ENCODE results near the gene FAM229A. TPM values are rescaled to one million over a fixed set of nuclear protein-coding genes. Genes with fewer than 3 reads are reported as not detected.

The FAM229A gene
- total RNA-seq, 1 experiment from 2014 or later = 0.74 TPM

DNA sequence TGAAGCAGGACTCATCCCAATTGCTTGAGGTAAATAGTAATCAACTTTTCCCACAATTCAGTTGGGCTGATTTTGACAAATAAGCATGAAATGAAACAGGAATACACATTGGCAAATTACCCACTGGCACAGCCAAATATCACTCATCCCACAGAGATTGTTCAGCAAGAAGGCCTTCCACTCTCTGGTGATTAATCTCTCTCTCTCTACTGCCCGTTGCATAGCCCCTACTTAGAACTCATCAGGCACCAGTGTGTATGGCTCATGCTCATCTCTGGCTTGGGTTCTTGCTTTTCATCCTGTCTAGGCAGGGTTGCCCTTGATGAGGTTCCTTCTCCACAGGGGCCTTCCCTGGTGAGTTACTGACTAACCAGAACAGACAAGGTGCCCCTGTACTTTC is 30.9 kb upstream of the FAM229A start:
- DNase-seq (ENCODE audit: low read depth in 1 of 2, low spot score in 2 of 2) = no peak
- H3K27ac ChIP-seq = no peak overlapping the region

DNA sequence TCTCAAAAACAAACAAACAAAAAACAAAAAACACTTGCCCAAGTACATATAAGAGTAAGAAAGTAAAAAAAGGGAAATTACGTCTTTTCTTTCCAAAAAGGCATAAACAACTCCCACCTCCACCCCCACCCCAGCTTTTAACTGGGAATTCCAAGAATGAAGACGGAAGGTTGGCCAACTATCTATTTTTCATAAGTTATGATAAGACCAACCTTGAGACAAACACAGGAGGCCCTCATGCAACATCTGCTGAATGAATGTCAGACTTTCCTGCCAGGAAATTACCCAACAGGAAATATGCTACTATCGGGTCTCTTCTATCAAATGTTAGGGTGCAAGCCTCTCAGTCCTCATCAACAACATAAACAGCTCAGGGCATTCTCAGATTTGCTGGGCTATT is 30.0 kb upstream of the FAM229A start:
- Histone ChIP-seq H3K9me3 (replicated peaks) (no peaks in the 10 kb centered on the region), H3K27me3 (replicated peaks) (no peaks in the 10 kb centered on the region), H3K4me1 (replicated peaks) (peaks cover 16% of the 10 kb centered on the region), H3K4me3 (no peak overlapping the region), H3K36me3 (peaks cover 57% of the 10 kb centered on the region), H3K27ac (no peak overlapping the region)
- DNase-seq (ENCODE audit: low read depth in 1 of 2, low spot score in 2 of 2) = no peak

More for the DNA sequence above, 30.9 kb upstream of the FAM229A start:
- H3K4me3 ChIP-seq = peak overlapping the region; percentile 74; the same call in 1 of the 2 replicates
- peaks cover 16% of the 10 kb centered on the region for H3K4me1 ChIP-seq (replicated peaks)
- H3K9me3 ChIP-seq (replicated peaks) = no peaks in the 10 kb centered on the region
- no peaks in the 10 kb centered on the region for H3K27me3 ChIP-seq (replicated peaks)
- H3K36me3 ChIP-seq = peaks cover 49% of the 10 kb centered on the region

DNA sequence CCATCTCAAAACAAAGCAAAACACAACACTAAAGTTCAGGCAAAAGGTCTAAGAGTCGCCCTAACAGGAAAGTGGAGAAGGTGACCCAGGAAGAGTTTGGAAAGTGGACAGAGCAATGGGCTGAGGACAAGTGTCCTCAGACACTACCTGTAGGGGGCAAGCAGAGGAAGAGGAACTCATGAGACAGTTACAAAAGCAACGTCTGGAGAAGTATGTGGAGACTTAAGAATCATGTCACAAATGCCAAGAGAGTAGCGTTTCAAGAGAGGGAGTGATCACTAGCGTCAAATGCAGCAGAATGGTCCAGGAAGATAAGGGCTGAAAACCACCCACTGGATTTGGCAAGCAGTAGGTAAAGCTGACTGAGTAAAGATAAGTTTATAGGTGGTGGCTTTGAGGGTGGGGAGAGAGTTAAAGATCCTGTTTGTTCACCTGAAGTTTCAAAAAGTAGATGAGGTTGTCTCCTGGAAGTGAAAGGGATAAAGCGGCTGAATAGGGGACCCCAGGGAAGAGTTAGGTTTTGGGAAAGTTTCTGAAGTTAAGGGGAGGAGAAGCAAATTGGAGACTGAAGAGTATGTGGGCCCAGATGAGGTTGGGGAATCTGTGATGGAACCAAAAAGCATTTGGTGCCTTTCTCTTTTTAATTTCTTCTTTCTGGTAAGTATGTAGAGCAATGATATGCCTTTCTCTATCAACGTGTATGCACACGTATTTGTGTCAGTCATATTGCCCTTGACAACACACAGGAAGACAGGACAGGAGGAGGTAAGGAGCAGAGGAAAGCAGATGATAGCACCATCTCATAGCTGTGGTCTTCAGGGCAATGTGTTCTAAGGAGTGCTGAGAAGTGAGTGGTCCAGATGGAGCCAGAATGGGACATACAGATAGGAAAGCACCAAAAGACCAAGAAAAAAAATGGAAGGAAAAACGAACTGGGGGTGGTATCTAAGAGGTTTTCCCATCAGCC is 28.9 kb upstream of the FAM229A start:
- no peak overlapping the region for H3K27ac ChIP-seq
- peaks cover 67% of the 10 kb centered on the region for H3K36me3 ChIP-seq
- no peak overlapping the region for H3K4me3 ChIP-seq
- no peaks in the 10 kb centered on the region for H3K27me3 ChIP-seq (replicated peaks)
- peaks cover 16% of the 10 kb centered on the region for H3K4me1 ChIP-seq (replicated peaks)
- no peaks in the 10 kb centered on the region for H3K9me3 ChIP-seq (replicated peaks)
- DNase-seq (ENCODE audit: low read depth in 1 of 2, low spot score in 2 of 2) = no peak

DNA sequence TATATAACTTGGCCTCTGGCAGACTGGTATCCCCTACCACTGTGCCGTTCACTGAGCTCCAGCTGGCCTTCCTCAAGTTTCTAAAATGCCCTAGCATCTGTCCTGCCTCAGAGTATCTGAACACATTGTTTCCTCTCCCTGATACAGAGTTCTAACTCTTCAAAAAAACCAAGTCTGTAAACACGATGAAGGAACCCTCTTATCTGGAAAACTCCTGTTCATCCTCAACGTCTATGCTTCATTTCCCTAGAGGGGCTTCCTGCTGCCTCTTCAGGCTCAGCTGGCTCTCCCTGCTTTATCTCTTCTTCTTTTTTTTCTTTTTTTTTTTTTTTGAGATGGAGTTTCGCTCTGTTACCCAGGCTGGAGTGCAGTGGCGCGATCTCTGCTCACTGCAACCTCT is 26.4 kb upstream of the FAM229A start:
- H3K36me3 ChIP-seq = peaks cover 83% of the 10 kb centered on the region
- no peaks in the 10 kb centered on the region for H3K27me3 ChIP-seq (replicated peaks)
- no peak for DNase-seq (ENCODE audit: low read depth in 1 of 2, low spot score in 2 of 2)
- no peak overlapping the region for H3K27ac ChIP-seq
- no peaks in the 10 kb centered on the region for H3K9me3 ChIP-seq (replicated peaks)
- H3K4me3 ChIP-seq = no peak overlapping the region
- peaks cover 7% of the 10 kb centered on the region for H3K4me1 ChIP-seq (replicated peaks)

DNA sequence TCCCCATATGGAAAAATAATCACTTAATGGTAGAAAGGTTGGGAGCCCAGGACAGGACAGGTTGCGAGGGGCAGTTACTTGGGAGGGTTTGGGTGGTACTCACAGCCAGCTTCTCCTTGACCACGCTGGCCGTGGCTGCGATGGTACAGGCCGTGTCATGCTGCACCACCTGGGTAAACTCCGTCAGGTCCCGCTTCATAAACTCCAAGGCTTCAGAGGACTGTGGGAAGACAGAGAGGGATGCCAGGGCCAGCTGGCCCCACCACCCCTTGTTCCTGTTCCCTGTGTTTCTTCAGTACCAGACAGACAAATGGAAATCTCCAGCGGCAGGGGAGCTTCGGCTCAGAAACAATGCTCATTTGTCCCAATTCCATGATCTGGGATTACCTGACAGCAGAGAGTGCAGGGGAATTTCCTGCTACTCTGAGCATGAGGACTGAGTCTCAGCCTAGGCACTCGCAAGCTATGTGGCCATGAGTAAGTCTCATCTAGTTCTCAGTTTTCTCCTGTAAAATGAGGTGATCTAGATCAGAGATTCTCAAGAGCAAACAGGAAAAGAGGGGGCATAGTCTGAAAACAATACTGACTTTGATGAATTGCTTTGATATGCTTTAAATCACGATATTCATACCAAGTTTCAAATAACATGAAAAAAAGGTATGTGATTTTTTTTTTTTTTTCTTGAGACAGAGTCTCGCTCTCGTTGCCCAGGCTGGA is 24.5 kb upstream of the FAM229A start:
- H3K27ac ChIP-seq = no peak overlapping the region
- no peak for DNase-seq (ENCODE audit: low read depth in 1 of 2, low spot score in 2 of 2)
- H3K36me3 ChIP-seq = peaks cover 79% of the 10 kb centered on the region

DNA sequence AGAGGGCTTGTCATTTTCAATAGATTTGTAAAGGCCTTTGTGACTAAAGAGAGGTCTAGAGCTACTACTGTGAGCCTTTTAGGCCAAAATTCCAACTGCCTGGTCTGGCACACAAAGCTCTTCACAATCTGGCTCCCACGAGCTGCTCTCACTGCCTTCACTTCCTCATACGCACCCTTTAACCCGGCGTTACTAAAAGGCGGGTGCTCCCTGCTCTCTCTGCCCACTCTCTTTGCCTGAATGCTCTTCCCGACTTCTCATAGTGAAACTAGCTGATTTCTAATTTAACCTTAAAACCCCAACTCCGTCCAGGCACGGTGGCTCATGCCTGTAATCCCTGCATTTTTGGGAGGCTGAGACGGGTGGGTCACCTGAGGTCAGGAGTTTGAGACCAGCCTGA is 17.8 kb upstream of the FAM229A start:
- Histone ChIP-seq H3K36me3 (peaks cover 88% of the 10 kb centered on the region), H3K27me3 (replicated peaks) (no peaks in the 10 kb centered on the region), H3K4me3 (no peak overlapping the region), H3K4me1 (replicated peaks) (no peaks in the 10 kb centered on the region), H3K27ac (no peak overlapping the region), H3K9me3 (replicated peaks) (no peaks in the 10 kb centered on the region)
- DNase-seq (ENCODE audit: low read depth in 1 of 2, low spot score in 2 of 2) = no peak

More for the DNA sequence above, 24.5 kb upstream of the FAM229A start:
- H3K4me1 ChIP-seq (replicated peaks) = no peaks in the 10 kb centered on the region
- no peaks in the 10 kb centered on the region for H3K9me3 ChIP-seq (replicated peaks)
- no peak overlapping the region for H3K4me3 ChIP-seq
- no peaks in the 10 kb centered on the region for H3K27me3 ChIP-seq (replicated peaks)

DNA sequence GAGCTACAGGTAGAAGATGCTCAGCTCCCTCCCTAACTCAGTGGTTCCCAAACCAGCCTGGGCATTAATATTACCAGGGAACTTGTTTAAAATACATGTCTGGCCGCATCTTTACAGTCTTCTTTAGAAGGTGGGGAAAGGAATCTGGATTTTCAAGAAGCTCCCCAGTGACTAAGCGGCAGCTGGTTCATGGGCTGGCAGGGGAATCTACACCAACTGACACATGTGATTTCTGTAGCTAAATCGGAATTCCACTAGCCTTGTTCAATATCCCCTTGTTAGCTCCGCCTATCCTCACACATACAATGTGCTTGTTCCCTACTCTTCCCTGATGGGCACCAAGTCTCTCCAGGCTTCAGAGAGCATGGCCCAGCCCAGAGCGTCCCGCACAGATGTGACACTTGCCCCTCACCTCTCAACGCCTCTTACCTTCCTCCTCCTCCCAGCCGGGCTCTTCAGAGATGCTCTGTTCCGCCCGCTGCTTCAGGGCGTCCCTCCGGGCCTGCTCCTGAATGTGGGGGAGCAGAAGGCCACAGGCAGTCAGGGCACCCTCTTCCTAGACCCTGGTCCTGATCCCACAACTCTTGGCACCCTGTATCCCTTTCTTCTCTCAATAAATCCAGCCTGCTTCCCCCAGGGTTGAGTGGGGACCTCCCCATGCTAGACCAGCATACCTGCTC is 15.4 kb upstream of the FAM229A start:
- H3K27me3 ChIP-seq (replicated peaks) = no peaks in the 10 kb centered on the region
- no peak overlapping the region for H3K27ac ChIP-seq
- no peak overlapping the region for H3K4me3 ChIP-seq
- peaks cover 86% of the 10 kb centered on the region for H3K36me3 ChIP-seq
- no peak for DNase-seq (ENCODE audit: low read depth in 1 of 2, low spot score in 2 of 2)
- no peaks in the 10 kb centered on the region for H3K9me3 ChIP-seq (replicated peaks)
- no peaks in the 10 kb centered on the region for H3K4me1 ChIP-seq (replicated peaks)

DNA sequence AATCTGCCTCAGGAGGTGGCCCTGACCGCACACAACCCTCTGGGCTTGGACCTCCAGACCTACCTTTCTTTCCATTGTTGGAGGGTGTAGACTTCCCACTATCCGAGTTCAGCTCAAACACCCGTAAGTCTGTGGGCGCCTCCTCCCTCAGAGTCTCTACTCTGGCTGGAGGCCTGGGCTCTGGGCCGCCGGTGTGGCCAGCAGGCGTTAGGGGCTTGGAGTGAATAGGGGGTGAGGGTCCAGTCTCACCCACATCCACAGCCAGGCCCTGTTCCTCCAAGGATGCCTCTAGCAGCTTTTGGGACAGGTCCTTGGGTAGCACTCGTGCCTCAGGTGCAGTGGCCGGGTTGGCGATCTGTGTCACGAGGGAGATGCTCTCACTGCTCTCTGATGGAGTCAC is 13.9 kb upstream of the FAM229A start:
- no peak for DNase-seq (ENCODE audit: low read depth in 1 of 2, low spot score in 2 of 2)
- peaks cover 92% of the 10 kb centered on the region for H3K36me3 ChIP-seq

DNA sequence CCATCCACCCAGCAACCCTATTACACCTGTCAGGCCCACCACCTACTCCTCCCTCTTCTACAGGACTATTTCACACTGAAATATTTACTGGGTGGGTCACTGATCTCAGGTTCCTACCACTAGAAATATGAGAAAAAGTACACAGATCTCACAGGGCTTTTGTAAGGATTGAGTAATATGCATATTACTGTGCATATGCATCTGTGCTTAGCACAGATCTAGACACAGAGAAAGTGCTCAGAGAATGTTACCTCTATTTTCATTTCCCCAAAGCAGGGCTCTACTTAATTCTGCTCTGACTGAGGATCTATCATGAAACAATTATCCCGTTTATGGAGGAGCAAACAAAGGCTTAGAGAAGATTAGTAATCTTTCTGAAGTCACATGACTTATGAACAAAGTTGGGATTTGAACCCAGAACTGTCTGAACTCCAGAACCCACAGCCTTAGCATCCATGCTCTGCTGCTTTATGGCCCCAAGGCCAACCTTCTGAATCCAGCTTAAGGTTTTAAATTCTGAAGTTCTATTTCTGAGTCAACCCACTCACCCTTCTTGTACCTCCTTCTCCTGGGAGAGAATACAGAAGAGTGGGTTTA is 11.8 kb upstream of the FAM229A start:
- no peak for DNase-seq (ENCODE audit: low read depth in 1 of 2, low spot score in 2 of 2)
- Histone ChIP-seq H3K4me1 (replicated peaks) (no peaks in the 10 kb centered on the region), H3K36me3 (peaks cover 84% of the 10 kb centered on the region), H3K27me3 (replicated peaks) (no peaks in the 10 kb centered on the region), H3K4me3 (no peak overlapping the region), H3K9me3 (replicated peaks) (no peaks in the 10 kb centered on the region), H3K27ac (no peak overlapping the region)

More for the DNA sequence above, 13.9 kb upstream of the FAM229A start:
- Histone ChIP-seq H3K9me3 (replicated peaks) (no peaks in the 10 kb centered on the region), H3K4me1 (replicated peaks) (no peaks in the 10 kb centered on the region), H3K4me3 (no peak overlapping the region), H3K27me3 (replicated peaks) (no peaks in the 10 kb centered on the region), H3K27ac (no peak overlapping the region)

DNA sequence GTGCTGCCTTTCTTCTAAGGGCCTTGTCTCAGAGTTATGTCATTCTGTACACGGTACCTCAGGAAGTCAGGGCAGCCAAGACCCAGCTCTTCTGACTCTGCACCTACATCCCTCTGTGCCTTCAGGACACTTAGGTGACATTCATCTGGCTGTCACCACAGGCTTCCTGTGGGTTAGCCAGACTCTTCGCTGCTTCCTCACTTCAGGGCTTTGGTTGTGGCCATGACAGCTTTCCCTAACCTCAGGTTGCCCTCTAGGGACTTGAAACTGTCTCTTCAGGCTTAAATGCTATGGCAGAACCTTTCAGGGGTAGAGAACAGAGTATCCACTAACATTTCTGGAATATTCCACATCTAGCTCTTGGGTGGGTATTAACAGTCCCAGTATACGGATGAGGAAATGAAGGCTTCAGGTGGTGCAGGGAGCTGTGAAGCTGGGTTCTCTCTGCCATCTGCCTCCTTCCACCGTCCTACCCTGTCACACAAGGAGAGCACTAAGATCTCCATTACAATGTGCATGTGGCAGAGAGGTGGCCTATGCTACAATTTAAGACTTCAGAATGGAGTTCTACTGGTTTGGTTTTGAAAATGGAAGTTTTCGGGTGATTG is 10.0 kb upstream of the FAM229A start:
- Histone ChIP-seq H3K27ac (no peak overlapping the region), H3K4me1 (replicated peaks) (no peaks in the 10 kb centered on the region), H3K36me3 (peaks cover 85% of the 10 kb centered on the region), H3K9me3 (replicated peaks) (no peaks in the 10 kb centered on the region), H3K4me3 (no peak overlapping the region), H3K27me3 (replicated peaks) (no peaks in the 10 kb centered on the region)
- DNase-seq (ENCODE audit: low read depth in 1 of 2, low spot score in 2 of 2) = no peak

DNA sequence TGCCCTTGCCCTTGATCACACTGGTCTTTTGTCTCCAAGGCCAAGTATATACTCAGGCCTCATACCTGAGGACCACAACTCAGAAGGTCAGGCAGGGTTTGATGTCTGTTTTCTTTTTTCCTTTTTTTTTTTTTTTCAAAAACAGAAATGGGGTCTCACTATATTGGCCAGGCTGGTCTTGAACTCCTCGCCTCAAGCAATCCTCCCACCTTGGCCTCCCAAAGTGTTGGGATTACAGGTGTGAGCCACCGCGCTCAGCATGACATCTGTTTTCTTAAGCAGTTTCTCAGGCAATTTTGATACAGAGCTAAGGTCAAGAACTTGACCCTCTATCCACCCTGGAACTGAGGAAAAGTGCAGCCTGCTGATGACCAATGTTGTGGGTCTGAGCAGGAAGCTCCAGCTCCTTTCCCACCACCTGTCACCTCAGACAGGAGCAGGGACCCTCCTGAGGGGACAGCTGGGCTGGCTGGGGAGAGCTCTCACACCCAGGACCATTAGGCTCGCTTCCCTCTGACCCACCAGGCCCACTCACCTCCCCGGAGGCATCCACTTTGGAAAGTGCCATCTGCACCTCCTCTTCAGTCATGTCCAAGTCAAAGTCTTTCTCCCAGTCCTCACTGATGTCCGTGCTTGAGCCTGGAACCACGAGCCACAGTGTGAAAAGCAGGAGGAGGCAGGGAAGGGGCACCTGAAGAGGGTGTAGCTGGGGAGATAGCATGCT is 5.8 kb upstream of the FAM229A start:
- H3K27me3 ChIP-seq (replicated peaks) = no peaks in the 10 kb centered on the region
- peaks cover 67% of the 10 kb centered on the region for H3K36me3 ChIP-seq
- no peak for DNase-seq (ENCODE audit: low read depth in 1 of 2, low spot score in 2 of 2)
- no peaks in the 10 kb centered on the region for H3K4me1 ChIP-seq (replicated peaks)
- H3K4me3 ChIP-seq = no peak overlapping the region
- H3K9me3 ChIP-seq (replicated peaks) = no peaks in the 10 kb centered on the region
- H3K27ac ChIP-seq = no peak overlapping the region

DNA sequence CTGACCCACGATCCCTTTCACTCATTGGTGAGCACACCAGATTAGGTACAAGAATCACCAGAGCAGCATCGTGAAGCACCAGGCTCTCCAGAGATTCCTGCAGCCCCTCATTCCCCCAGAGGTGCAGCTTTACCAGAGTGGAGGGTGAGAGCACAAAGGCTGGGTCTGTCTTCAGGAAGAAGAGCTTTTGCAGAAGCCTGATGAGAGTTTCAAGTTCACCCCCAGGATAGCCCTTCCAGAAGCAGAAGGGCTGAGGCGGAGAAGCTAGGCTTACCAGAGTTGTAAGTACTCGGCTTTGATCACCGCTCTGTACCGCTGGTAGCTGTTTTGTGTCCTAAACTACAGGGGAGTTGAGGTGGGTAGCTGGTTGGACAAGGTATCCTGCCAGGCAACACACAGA is 3.2 kb upstream of the FAM229A start:
- Histone ChIP-seq H3K36me3 (peaks cover 59% of the 10 kb centered on the region), H3K9me3 (replicated peaks) (no peaks in the 10 kb centered on the region), H3K4me1 (replicated peaks) (peaks cover 7% of the 10 kb centered on the region), H3K27me3 (replicated peaks) (no peaks in the 10 kb centered on the region), H3K4me3 (no peak overlapping the region), H3K27ac (no peak overlapping the region)
- no peak for DNase-seq (ENCODE audit: low read depth in 1 of 2, low spot score in 2 of 2)

DNA sequence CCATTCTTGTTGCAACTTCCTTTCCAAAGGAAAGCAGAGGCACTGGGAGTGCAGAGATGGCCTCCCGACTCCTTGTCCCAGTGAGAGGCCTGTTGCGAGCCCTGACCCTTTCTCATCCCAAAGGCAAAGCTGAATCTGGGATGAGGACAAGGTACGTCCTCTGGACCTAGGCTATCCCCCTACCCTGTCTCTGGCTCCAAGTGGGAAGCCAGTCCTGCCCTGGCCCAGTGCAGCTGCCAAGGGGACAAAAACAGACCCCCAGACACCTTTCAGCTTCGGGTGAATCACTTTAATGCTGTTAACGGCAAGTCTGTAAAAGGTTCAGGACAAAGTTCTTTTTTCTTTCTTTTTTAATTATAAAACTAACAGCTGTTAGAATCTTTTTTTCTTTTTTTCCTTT is 2.6 kb upstream of the FAM229A start:
- Histone ChIP-seq H3K4me1 (replicated peaks) (peaks cover 7% of the 10 kb centered on the region), H3K9me3 (replicated peaks) (no peaks in the 10 kb centered on the region), H3K27me3 (replicated peaks) (no peaks in the 10 kb centered on the region), H3K36me3 (peaks cover 53% of the 10 kb centered on the region), H3K27ac (no peak overlapping the region), H3K4me3 (no peak overlapping the region)
- DNase-seq (ENCODE audit: low read depth in 1 of 2, low spot score in 2 of 2) = no peak

Data from SJSA1 (cell line).